GM18868 (cell line): Measurements from ENCODE around the gene PHLPP1.
"Not testable (repeated sequence)": the region's sequence is repeated elsewhere in the genome, so short reads cannot be mapped to it uniquely, and the experiment has no call there.

ENCODE experiments used
- ATAC-seq: cut with Tn5 transposase; IDR thresholded peaks from one replicate; pipeline ENCODE4 v1.9.1; 2021; ENCODE audit warnings: mild to moderate bottlenecking, moderate library complexity; ENCODE audit not compliant: unreplicated experiment

PHLPP1 gene

GRCh38 chr18:62740650-62741049 is 25.3 kb downstream of the PHLPP1 start:
- ATAC-seq: not testable (repeated sequence)

GRCh38 chr18:62741118-62741566 is 25.8 kb downstream of the PHLPP1 start:
- ATAC-seq: no peak

GRCh38 chr18:62741584-62741983 is 26.2 kb downstream of the PHLPP1 start:
- no peak for ATAC-seq

GRCh38 chr18:62744076-62744968 is 29.0 kb downstream of the PHLPP1 start:
- peak; percentile 91 for ATAC-seq

GRCh38 chr18:62745089-62745751 is 29.9 kb downstream of the PHLPP1 start:
- ATAC-seq: no peak

GRCh38 chr18:62749389-62749788 is 34.0 kb downstream of the PHLPP1 start:
- ATAC-seq: no peak

- no peak for ATAC-seq
Observed at GRCh38 chr18:62751341-62751821, 36.0 kb downstream of the PHLPP1 start.

- no peak for ATAC-seq
Observed at GRCh38 chr18:62751977-62752376, 36.6 kb downstream of the PHLPP1 start.

DNA sequence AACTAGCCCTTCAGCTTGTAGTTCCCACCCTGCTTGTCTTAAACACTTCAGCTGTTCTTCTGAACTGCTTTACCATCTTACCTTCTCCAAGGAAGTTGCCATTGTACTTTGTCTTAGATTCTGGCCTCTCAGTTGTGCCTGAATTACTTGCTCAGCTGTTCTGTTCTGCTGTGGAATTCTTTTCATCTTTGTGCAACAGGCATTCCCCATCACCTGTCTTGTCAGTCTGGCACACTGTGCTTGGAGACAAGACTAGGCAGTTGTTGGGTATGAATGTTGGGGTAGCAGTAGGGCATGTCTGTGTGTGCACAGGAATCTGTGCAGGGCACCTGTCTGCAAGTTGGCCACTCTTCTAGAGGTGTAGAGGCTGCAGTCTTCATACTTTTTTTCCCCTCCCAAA is 38.7 kb downstream of the PHLPP1 start:
- no peak for ATAC-seq

- no peak for ATAC-seq
Observed at GRCh38 chr18:62755454-62755853, 40.1 kb downstream of the PHLPP1 start.

DNA sequence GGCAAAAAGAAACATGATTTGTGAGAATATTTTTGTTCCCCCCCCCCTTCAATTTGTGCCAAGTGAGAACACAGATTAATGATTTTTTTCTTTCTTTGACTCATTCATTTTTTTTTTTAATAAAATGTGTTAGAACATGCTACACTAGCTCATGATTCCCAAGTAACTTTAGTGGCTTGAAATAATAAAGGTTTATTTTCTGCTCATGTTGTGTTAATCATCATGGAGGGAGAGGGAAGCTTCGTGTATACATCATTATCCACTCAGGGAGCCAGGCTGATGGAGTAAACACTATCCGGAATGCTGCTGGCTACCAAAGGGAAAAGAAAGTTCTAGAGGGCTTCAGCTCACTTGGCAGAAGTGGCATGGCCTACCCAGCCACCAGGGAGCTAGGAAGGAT is 40.6 kb downstream of the PHLPP1 start:
- ATAC-seq: no peak

GRCh38 chr18:62757399-62758010 is 42.2 kb downstream of the PHLPP1 start:
- ATAC-seq: no peak

DNA sequence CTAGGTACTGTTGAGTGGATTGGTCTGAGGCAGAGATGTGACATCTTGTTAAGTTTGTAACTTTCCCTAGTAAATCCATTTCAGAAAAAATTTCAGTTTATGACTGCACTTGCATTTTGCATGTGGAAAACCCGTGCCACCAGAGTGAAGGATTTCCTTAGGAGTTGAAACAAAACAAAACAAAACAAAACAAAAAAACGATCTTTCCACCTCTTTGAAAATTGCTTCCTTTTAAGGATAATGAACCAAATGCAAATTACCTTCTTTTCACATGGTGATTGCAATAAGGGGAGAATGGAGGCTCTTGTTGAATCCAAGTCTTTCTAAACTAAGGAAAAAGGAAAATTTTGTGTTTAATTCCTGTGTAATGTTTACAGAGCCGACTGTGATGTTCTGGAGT is 43.2 kb downstream of the PHLPP1 start:
- ATAC-seq: no peak

- ATAC-seq: no peak
Observed at GRCh38 chr18:62759704-62760402, 44.5 kb downstream of the PHLPP1 start.

DNA sequence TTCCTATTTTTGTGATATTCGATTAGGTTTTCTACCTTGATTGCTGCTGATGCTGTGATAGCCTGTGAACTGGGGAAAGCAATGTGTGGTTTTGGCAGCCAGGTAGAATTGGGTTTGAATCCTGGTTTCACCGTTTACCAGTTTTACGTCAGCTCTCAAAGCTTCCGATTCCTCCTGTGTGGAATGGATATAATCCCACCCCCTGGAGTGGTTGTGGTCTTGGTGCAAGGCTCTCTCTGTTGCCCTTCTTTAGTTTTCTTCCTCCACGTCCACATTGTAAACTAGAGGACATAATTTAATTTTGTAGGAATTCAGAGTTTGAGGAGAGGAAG is 45.0 kb downstream of the PHLPP1 start:
- no peak for ATAC-seq

DNA sequence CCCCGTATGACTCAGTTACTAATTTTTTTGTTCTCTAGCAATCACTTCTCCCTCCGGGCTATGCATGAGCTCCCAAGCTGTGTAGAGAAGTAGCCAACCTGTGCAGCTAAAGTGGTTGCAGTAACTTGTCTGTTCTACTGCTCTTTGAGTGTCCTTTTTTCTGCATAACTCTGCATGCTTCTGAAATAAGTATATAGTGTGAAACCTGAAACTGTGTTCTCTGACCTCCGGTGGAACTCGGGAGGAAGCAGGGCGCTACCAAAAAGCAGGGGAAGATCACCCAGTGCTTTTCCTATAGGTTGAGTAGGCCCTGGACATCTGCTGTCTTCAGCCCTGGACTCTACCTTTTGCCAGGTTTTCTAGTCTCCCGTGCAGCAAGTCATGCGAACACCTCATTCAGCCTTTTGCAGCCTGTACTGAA is 47.8 kb downstream of the PHLPP1 start:
- ATAC-seq: peak; percentile 82

DNA sequence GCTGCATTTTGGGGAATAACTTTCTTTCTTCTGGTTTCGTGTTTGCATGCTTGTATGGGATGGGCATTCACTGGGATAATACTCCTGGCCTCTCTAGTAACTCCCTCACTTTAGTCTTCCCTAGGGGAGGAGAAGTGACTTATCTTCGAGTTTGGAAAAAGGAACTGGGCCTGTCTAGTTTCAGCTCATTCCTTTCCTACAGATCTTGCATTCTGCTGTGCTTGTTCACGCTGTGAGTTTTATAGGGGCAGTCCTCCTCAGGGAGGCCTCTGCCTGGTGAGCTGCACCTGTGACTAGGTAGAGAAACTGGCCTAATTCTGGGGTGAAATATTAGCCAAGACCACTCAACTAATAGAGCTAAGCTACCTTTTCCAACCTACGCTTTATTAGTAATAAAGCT is 50.9 kb downstream of the PHLPP1 start:
- no peak for ATAC-seq

- ATAC-seq: no peak
Observed at GRCh38 chr18:62767321-62767720, 52.0 kb downstream of the PHLPP1 start.

DNA sequence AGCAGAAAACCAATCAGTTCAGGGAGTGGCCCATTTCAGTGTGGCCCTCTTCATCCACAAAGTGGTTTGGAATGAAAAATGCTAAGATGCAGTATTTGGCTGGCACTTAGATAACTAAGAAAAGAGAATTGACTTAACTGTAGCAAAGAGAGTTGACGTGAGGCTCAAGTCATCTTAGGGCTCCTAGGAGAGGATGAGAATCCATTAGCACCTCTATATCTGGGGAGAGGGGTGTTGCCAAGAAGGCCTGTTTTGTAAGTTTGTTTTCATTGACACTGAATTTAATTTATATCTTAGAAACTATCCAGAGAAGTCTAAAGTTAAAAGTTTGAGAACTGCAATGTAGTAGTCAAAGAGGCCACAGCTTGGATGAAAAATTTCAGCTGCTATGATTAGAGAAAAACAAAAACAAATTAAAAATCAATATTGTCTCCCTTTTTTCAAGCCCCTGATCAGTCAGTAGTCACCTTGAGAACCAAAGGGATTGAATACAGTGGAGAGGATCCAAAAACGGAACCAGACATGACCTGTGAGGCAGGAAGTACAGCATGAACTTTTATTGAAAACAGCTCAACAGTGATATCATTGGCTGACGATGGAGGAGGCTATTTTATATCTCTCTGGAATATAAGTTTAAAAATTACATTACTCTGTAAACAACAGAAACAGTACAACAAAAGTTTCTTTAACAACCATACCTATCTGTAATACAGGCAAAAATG is 52.7 kb downstream of the PHLPP1 start:
- no peak for ATAC-seq

DNA sequence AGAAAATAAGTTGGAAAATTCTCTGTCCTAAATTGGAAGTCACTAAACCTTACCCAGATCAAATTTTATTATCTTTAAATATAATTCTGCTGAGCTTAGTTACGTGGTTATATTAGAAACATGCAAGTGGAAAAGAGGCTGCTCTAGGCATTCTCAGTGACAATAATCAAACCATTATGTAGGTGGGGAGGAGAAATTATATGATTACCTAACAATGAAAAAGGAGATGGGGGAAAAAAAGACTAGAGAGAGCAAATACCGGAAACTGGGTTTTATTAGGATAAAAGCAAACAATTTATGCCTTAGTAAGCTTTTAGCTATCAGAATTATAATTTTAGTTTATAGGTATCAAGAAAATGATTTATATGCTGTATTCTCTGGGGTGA is 53.2 kb downstream of the PHLPP1 start:
- no peak for ATAC-seq
